Testis (tissue), 2 donors: ENCODE results near the gene ZBTB12.

Source experiments
- CTCF ChIP-seq, 3 experiments: fragments of 450-650 bp in 2 of 3; fragments of 200-600 bp in 1 of 3; sonication (generic) in 1 of 3; IDR thresholded peaks; one replicate each; pipeline ENCODE4 v1.5.1; 2016 to 2019; ENCODE audit warnings: antibody characterized with exemption in 3 of 3, mild to moderate bottlenecking in 2 of 3, moderate library complexity in 1 of 3
- POLR2A ChIP-seq: fragments of 450-650 bp; IDR thresholded peaks from one replicate; pipeline ENCODE4 v1.6.1; 2017; ENCODE audit warnings: antibody characterized with exemption, mild to moderate bottlenecking, moderate library complexity

- no peak for TF ChIP-seq CTCF (IDR thresholded peaks at IDR 0.05)
- no peak for TF ChIP-seq POLR2A
Measured at GRCh38 chr6:31864818-31865204, 37.1 kb downstream of the ZBTB12 start.
